HepG2 (cell line): ENCODE results near the gene MLANA.

Source experiments
- BRCA1 ChIP-seq: sonication (generic); formaldehyde crosslinking; IDR thresholded peaks from 2 replicates; pipeline ENCODE4 v1.4.0; 2020; ENCODE audit warnings: missing genetic modification reagents
- CBFB ChIP-seq: sonication (generic); formaldehyde crosslinking; IDR thresholded peaks from 2 replicates; pipeline ENCODE4 v1.4.0; 2020; ENCODE audit warnings: missing genetic modification reagents
- EZH2 ChIP-seq: conservative IDR thresholded peaks from 2 replicates; pipeline ENCODE4 v1.6.1; 2012; ENCODE audit warnings: mild to moderate bottlenecking, low read depth, low read length, moderate library complexity
- HMG20B ChIP-seq: conservative IDR thresholded peaks from 2 replicates; pipeline ENCODE4 v1.6.1; 2016; ENCODE audit warnings: missing genetic modification reagents, missing compliant biosample characterization
- KLF16 ChIP-seq, 2 experiments: sonication (generic) in 1 of 2; formaldehyde crosslinking in 1 of 2; IDR thresholded peaks; 2 replicates each; pipeline versions ENCODE4 v1.6.1 to v1.8.0; 2016 to 2023; ENCODE audit warnings: missing genetic modification reagents in 2 of 2, missing compliant biosample characterization in 1 of 2
- MAZ ChIP-seq, 2 experiments: sonication (generic) in 1 of 2; formaldehyde crosslinking in 1 of 2; IDR thresholded peaks; 2 replicates each; pipeline versions ENCODE4 v1.5.0 to v1.6.1; 2012 to 2020; ENCODE audit warnings: low read depth in 2 of 2, mild to moderate bottlenecking in 2 of 2, borderline replicate concordance in 1 of 2, improper control_type of control experiment in 1 of 2, low read length in 1 of 2, missing genetic modification reagents in 1 of 2, moderate library complexity in 1 of 2
- SETDB1 ChIP-seq: sonication (generic); formaldehyde crosslinking; IDR thresholded peaks from 2 replicates; pipeline ENCODE4 v1.5.1; 2020; ENCODE audit warnings: missing genetic modification reagents, mild to moderate bottlenecking, borderline replicate concordance
- THRA ChIP-seq: sonication (generic); formaldehyde crosslinking; IDR thresholded peaks from 2 replicates; pipeline ENCODE4 v1.4.0; 2020; ENCODE audit warnings: missing genetic modification reagents, borderline replicate concordance
- U2AF2 ChIP-seq: fragments of 200-400 bp; formaldehyde crosslinking; IDR thresholded peaks from 2 replicates; pipeline ENCODE4 v1.6.1; 2017; ENCODE audit warnings: low read depth, mild to moderate bottlenecking, low read length
- ZGPAT ChIP-seq: IDR thresholded peaks from 2 replicates; pipeline ENCODE4 v1.6.1; 2016; ENCODE audit warnings: mild to moderate bottlenecking
- TF ChIP-seq, protein P1 (sequence below): IDR thresholded peaks from 2 replicates; pipeline ENCODE4 v1.6.1; 2012; ENCODE audit warnings: inconsistent platforms
- TF ChIP-seq, protein P2 (sequence below): sonication (generic); formaldehyde crosslinking; IDR thresholded peaks from 2 replicates; pipeline ENCODE4 v1.4.0; 2020; ENCODE audit warnings: missing genetic modification reagents, borderline replicate concordance
- TF ChIP-seq, protein P3 (sequence below): sonication (generic); formaldehyde crosslinking; IDR thresholded peaks from 2 replicates; pipeline ENCODE4 v1.5.0; 2020; ENCODE audit warnings: mild to moderate bottlenecking, missing genetic modification reagents, moderate library complexity

DNA sequence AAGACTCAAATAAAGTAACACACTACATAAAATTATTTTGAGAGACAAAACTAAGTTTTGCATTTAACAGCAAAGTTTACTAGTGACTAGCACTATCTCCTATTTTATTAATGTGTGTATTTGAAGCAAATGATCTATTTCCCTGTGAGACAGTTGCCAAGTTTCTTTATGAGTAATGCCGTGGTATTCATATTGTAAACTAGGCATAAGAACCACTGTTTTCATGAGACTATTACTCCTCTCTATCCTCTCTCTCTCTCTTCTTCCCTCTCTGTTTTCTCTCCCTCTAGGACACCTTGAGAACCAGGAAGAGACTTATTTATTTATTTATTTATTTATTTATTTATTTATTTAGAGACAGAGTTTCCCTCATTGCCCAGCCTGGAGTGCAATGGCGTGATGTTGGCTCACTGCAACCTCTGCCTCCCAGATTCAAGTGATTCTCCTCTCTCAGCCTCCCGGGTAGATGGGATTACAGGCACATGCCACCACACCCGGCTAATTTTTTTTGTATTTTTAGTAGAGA is 61.1 kb downstream of the MLANA start:
- TF ChIP-seq HMG20B (CRISPR knock-in tag), result no peak
- TF ChIP-seq BRCA1 (CRISPR knock-in tag), result no peak
- TF ChIP-seq ZGPAT (CRISPR knock-in tag), result no peak
- TF ChIP-seq, protein P1, sequence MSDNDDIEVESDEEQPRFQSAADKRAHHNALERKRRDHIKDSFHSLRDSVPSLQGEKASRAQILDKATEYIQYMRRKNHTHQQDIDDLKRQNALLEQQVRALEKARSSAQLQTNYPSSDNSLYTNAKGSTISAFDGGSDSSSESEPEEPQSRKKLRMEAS, result no peak
- TF ChIP-seq, protein P2, sequence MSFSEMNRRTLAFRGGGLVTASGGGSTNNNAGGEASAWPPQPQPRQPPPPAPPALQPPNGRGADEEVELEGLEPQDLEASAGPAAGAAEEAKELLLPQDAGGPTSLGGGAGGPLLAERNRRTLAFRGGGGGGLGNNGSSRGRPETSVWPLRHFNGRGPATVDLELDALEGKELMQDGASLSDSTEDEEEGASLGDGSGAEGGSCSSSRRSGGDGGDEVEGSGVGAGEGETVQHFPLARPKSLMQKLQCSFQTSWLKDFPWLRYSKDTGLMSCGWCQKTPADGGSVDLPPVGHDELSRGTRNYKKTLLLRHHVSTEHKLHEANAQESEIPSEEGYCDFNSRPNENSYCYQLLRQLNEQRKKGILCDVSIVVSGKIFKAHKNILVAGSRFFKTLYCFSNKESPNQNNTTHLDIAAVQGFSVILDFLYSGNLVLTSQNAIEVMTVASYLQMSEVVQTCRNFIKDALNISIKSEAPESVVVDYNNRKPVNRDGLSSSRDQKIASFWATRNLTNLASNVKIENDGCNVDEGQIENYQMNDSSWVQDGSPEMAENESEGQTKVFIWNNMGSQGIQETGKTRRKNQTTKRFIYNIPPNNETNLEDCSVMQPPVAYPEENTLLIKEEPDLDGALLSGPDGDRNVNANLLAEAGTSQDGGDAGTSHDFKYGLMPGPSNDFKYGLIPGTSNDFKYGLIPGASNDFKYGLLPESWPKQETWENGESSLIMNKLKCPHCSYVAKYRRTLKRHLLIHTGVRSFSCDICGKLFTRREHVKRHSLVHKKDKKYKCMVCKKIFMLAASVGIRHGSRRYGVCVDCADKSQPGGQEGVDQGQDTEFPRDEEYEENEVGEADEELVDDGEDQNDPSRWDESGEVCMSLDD, result no peak
- no peak for TF ChIP-seq CBFB (CRISPR knock-in tag)
- TF ChIP-seq EZH2, result no peak
- no peak for TF ChIP-seq MAZ (IDR thresholded peaks at IDR 0.05; ENCODE audit: borderline replicate concordance, low read depth, low read length)
- no peak for TF ChIP-seq MAZ (CRISPR knock-in tag; IDR thresholded peaks at IDR 0.05; ENCODE audit: low read depth)
- TF ChIP-seq U2AF2, result no peak
- no peak for TF ChIP-seq KLF16 (CRISPR knock-in tag; IDR thresholded peaks at IDR 0.05)
- TF ChIP-seq SETDB1 (CRISPR knock-in tag), result no peak
- TF ChIP-seq, protein P3, sequence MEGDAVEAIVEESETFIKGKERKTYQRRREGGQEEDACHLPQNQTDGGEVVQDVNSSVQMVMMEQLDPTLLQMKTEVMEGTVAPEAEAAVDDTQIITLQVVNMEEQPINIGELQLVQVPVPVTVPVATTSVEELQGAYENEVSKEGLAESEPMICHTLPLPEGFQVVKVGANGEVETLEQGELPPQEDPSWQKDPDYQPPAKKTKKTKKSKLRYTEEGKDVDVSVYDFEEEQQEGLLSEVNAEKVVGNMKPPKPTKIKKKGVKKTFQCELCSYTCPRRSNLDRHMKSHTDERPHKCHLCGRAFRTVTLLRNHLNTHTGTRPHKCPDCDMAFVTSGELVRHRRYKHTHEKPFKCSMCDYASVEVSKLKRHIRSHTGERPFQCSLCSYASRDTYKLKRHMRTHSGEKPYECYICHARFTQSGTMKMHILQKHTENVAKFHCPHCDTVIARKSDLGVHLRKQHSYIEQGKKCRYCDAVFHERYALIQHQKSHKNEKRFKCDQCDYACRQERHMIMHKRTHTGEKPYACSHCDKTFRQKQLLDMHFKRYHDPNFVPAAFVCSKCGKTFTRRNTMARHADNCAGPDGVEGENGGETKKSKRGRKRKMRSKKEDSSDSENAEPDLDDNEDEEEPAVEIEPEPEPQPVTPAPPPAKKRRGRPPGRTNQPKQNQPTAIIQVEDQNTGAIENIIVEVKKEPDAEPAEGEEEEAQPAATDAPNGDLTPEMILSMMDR (CRISPR knock-in tag), result no peak
- TF ChIP-seq THRA (CRISPR knock-in tag), result no peak
